GM12892 (cell line): ENCODE results near the gene NME9.

Experiments used
- POLR2A ChIP-seq: IDR thresholded peaks from 2 replicates; pipeline ENCODE4 v1.6.1; 2011; ENCODE audit warnings: low read depth, low read length, control low read depth
- POLR2AphosphoS5 ChIP-seq: IDR thresholded peaks from 2 replicates; pipeline ENCODE4 v1.6.1; 2011; ENCODE audit warnings: low read depth, low read length, control low read depth

DNA sequence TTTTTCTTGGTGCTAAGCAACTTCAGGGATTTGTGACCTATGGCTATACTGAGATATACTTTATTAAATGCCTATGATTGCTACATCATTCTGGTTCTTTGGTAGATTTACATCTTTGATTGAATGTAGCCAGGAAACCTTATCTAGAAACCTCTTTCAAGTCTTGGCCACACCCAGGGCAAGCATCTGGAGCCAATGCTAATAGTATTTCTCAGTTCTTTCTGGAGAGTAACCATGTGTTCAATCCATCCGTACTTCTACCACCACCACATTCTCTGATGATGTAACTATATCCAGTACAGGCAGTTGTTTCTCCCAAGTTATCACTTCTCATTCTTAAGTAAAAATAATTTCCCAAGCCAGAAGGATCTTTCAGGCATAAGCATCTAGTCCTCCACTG, 69.0 kb downstream of the NME9 start:
- TF ChIP-seq POLR2AphosphoS5, result no peak
- TF ChIP-seq POLR2A, result no peak
